SK-N-SH (cell line): Measurements from ENCODE around the gene TRIM54. TPM values are rescaled to one million over a fixed set of nuclear protein-coding genes. Genes with fewer than 3 reads are reported as not detected.

Experiments used
- CTCF ChIA-PET: fragments of 300-600, 350-600 bp; formaldehyde crosslinking; extraction: SDS; loops from one replicate; lab custom pipeline; 2021; lab: Yijun Ruan, JAX
- POLR2A ChIA-PET: fragments of 350-600 bp; sonication (Branson Sonifier 250); formaldehyde crosslinking; extraction: SDS; loops from one replicate; lab custom pipeline; 2020; ENCODE audit warnings: antibody characterized with exemption, inconsistent platforms; lab: Yijun Ruan, JAX
- DNase-seq: peaks from one replicate; pipeline ENCODE4 v3.0.0; 2012
- H2AFZ ChIP-seq: fragments of 200-600 bp; sonication (generic); 2 replicates; pipeline ENCODE4 v1.8.1; 2016; ENCODE audit warnings: antibody characterized with exemption, mild to moderate bottlenecking, low read depth
- H3F3A ChIP-seq: fragments of 200-600 bp; sonication (generic); replicated peaks from 2 replicates; pipeline ENCODE3; 2016; ENCODE audit warnings: antibody characterized with exemption, mild to moderate bottlenecking; ENCODE audit not compliant: insufficient read depth
- H3K27ac ChIP-seq, 2 experiments: fragments of 200-500 bp in 1 of 2; fragments of 200-600 bp in 1 of 2; sonication (Bioruptor generic) in 1 of 2; sonication (generic), shearing (Covaris generic) in 1 of 2; 2 replicates each; pipeline versions ENCODE4 v1.5.1 to v1.6.1; 2014 to 2016; ENCODE audit warnings: low read depth in 2 of 2, inconsistent platforms in 1 of 2, low read length in 1 of 2, mild to moderate bottlenecking in 1 of 2, mixed read lengths in 1 of 2
- H3K27me3 ChIP-seq: fragments of 200-600 bp; sonication (generic), shearing (Covaris generic); 2 replicates; pipeline ENCODE4 v1.6.1; 2016; ENCODE audit warnings: mixed run types; ENCODE audit not compliant: insufficient read depth
- H3K36me3 ChIP-seq, 2 experiments: fragments of 200-500 bp in 1 of 2; fragments of 200-600 bp in 1 of 2; sonication (Bioruptor generic) in 1 of 2; sonication (generic) in 1 of 2; replicated peaks in 1 of 2; 2 replicates each; pipeline versions ENCODE3 to v1.5.1; 2014 to 2016; ENCODE audit warnings: low read length in 1 of 2, mild to moderate bottlenecking in 1 of 2; ENCODE audit not compliant: insufficient read depth in 2 of 2, control insufficient read depth in 1 of 2
- H3K4me1 ChIP-seq, 2 experiments: fragments of 200-500 bp in 1 of 2; fragments of 200-600 bp in 1 of 2; sonication (Bioruptor generic) in 1 of 2; sonication (generic), shearing (Covaris generic) in 1 of 2; 2 replicates each; pipeline versions ENCODE4 v1.5.1 to v1.6.1; 2014 to 2016; ENCODE audit warnings: low read depth in 1 of 2, low read length in 1 of 2, mixed run types in 1 of 2; ENCODE audit not compliant: insufficient read depth in 2 of 2, control insufficient read depth in 1 of 2
- H3K4me2 ChIP-seq: fragments of 200-600 bp; sonication (generic), shearing (Covaris generic); 2 replicates; pipeline ENCODE4 v1.6.1; 2017; ENCODE audit warnings: mixed run types
- H3K4me3 ChIP-seq, 2 experiments: fragments of 200-500 bp in 1 of 2; fragments of 200-600 bp in 1 of 2; sonication (Bioruptor generic) in 1 of 2; sonication (generic), shearing (Covaris generic) in 1 of 2; 2 replicates each; pipeline versions ENCODE4 v1.5.1 to v1.8.1; 2014 to 2016; ENCODE audit warnings: low read depth in 2 of 2, inconsistent platforms in 1 of 2, low read length in 1 of 2, mild to moderate bottlenecking in 1 of 2, mixed read lengths in 1 of 2, moderate library complexity in 1 of 2
- H3K79me2 ChIP-seq: fragments of 200-600 bp; sonication (generic); 2 replicates; pipeline ENCODE4 v1.8.1; 2017; ENCODE audit warnings: mild to moderate bottlenecking; ENCODE audit not compliant: insufficient read depth
- H3K9ac ChIP-seq: fragments of 200-600 bp; sonication (generic); 2 replicates; pipeline ENCODE4 v1.6.1; 2017; ENCODE audit warnings: mixed run types
- H3K9me2 ChIP-seq: fragments of 200-600 bp; sonication (generic); 2 replicates; pipeline ENCODE4 v1.6.1; 2017; ENCODE audit warnings: mixed run types
- H3K9me3 ChIP-seq: fragments of 200-600 bp; sonication (generic); 2 replicates; pipeline ENCODE4 v1.6.1; 2017; ENCODE audit warnings: mixed run types, mild to moderate bottlenecking, moderate library complexity
- H4K20me1 ChIP-seq: fragments of 200-600 bp; sonication (generic); 2 replicates; pipeline ENCODE4 v1.6.1; 2017; ENCODE audit warnings: mild to moderate bottlenecking, mixed run types; ENCODE audit not compliant: insufficient read depth
- EZH2phosphoT487 ChIP-seq: fragments of 200-600 bp; sonication (generic); IDR thresholded peaks from 2 replicates; pipeline ENCODE4 v1.6.1; 2017; ENCODE audit warnings: low read depth, mixed run types, mild to moderate bottlenecking, antibody characterized with exemption, moderate library complexity, borderline replicate concordance
- WGBS: methylation state at CpG from one replicate; pipeline ENCODE4 v1.1.6; 2017; ENCODE audit warnings: low lambda C conversion rate; 5-methylcytosine and 5-hydroxymethylcytosine counted together
- polyA plus RNA-seq, 3 experiments: library from polyadenylated mRNA; depleted of rRNA; stranded (reverse); fragments of >200 nt; gene quantifications; 2 replicates each; pipeline ENCODE4 v1.2.3, GENCODE V29; 2012
- TF ChIP-seq, protein P1 (sequence below): fragments of 150-350 bp; IDR thresholded peaks from 2 replicates; pipeline ENCODE4 v1.6.1; 2016; ENCODE audit warnings: mild to moderate bottlenecking, low read depth, low read length
- TF ChIP-seq, protein P2 (sequence below): IDR thresholded peaks from 2 replicates; pipeline ENCODE4 v1.4.0; 2012; ENCODE audit warnings: low read depth, borderline replicate concordance
- TF ChIP-seq, protein P3 (sequence below): fragments of 200-600 bp; sonication (generic); IDR thresholded peaks from 2 replicates; pipeline ENCODE4 v1.6.1; 2017; ENCODE audit warnings: antibody characterized with exemption, mild to moderate bottlenecking, moderate library complexity
- TF ChIP-seq, protein P4 (sequence below): IDR thresholded peaks from 2 replicates; pipeline ENCODE4; 2012

The TRIM54 gene
- polyA plus RNA-seq, 1 of the 3 experiments (the other 2 are of a cell fraction), result 0.28 TPM

DNA sequence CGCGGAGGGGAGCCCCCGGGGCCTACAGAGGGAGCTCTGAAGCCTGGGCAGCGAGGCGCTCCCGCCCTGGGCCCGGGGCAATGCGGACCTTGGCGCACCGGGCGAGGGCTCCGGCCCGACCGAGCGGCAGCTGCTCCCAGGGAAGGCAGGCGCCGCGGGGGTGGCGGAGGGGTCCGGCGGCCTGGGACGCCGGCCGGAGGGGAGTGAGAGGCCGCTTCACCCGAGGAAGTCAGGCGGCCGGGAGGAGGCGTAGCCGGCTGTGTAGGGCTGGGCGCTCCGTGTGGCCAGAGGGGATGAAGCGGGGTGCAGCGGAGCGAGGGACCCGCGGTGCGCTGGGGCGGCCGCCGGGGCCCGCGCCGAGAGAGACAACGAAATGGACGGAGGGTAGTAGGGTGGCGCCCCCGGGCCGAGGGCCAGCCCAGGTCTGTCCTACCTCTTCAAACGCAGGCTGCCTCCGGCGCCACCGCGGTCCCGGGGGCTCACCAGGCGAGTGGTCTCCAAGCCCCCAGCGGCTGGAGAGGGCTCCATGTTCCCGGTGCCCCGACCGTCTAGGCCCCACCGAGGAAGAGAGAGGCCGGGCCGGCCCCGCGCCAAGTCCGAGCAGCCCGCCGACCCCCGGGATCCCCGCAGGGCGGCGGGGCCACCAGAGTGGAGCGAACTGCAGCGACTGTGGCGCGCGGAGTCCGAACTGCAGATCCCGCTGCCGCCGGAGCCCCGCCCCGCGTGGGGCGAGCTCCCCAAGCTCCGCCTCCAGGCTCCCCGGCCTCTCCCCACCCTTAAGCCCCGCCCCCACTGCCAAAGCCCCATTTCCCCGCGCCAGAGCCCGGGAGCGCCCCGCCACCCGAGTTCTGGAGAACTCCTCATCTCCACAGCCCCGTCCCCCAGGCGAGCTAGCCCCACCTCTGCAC is 19.6 kb upstream of the TRIM54 start, which contains the start of gene SLC30A3:
TSS of gene SLC30A3 (minus strand) at position 669 of the 908 bp plus-strand sequence. CDS start at position 528, 141 bp downstream.
- H4K20me1 ChIP-seq, result no peaks in the 10 kb centered on the region
- H3K27ac ChIP-seq, result no peak within 1 kb of the TSS
- H3K9me2 ChIP-seq, result no peaks in the 10 kb centered on the region
- peak; percentile 97 for DNase-seq
- ChIA-PET POLR2A (interaction anchor here (0.6 to 0.7 kb wide), 2 partner anchors 108 to 664 kb away, joined by 3 read pairs; no protein-coding TSS in a partner anchor), CTCF (interaction anchor here (0.6 to 14.1 kb wide), 14 partner anchors 10 to 163 kb away, joined by 3 to 392 read pairs (median 4); partner anchors contain the start of gene TRIM54)
- peaks cover 68% of the 10 kb centered on the region for H3K27me3 ChIP-seq
- H3K9me3 ChIP-seq, result no peaks in the 10 kb centered on the region
- peak within 1 kb of the TSS; percentile 19; the same call in 1 of the 2 replicates for H3K9ac ChIP-seq
- H3F3A ChIP-seq, result peaks cover 6% of the 10 kb centered on the region
- peak; percentile 91; the same call in 1 of the 2 replicates for TF ChIP-seq EZH2phosphoT487
- TF ChIP-seq, protein P1, sequence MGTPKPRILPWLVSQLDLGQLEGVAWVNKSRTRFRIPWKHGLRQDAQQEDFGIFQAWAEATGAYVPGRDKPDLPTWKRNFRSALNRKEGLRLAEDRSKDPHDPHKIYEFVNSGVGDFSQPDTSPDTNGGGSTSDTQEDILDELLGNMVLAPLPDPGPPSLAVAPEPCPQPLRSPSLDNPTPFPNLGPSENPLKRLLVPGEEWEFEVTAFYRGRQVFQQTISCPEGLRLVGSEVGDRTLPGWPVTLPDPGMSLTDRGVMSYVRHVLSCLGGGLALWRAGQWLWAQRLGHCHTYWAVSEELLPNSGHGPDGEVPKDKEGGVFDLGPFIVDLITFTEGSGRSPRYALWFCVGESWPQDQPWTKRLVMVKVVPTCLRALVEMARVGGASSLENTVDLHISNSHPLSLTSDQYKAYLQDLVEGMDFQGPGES, result no peak
- TF ChIP-seq, protein P2, sequence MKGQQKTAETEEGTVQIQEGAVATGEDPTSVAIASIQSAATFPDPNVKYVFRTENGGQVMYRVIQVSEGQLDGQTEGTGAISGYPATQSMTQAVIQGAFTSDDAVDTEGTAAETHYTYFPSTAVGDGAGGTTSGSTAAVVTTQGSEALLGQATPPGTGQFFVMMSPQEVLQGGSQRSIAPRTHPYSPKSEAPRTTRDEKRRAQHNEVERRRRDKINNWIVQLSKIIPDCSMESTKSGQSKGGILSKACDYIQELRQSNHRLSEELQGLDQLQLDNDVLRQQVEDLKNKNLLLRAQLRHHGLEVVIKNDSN, result no peak
- TF ChIP-seq, protein P3, sequence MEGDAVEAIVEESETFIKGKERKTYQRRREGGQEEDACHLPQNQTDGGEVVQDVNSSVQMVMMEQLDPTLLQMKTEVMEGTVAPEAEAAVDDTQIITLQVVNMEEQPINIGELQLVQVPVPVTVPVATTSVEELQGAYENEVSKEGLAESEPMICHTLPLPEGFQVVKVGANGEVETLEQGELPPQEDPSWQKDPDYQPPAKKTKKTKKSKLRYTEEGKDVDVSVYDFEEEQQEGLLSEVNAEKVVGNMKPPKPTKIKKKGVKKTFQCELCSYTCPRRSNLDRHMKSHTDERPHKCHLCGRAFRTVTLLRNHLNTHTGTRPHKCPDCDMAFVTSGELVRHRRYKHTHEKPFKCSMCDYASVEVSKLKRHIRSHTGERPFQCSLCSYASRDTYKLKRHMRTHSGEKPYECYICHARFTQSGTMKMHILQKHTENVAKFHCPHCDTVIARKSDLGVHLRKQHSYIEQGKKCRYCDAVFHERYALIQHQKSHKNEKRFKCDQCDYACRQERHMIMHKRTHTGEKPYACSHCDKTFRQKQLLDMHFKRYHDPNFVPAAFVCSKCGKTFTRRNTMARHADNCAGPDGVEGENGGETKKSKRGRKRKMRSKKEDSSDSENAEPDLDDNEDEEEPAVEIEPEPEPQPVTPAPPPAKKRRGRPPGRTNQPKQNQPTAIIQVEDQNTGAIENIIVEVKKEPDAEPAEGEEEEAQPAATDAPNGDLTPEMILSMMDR, result peak; percentile 26
- TF ChIP-seq, protein P4, sequence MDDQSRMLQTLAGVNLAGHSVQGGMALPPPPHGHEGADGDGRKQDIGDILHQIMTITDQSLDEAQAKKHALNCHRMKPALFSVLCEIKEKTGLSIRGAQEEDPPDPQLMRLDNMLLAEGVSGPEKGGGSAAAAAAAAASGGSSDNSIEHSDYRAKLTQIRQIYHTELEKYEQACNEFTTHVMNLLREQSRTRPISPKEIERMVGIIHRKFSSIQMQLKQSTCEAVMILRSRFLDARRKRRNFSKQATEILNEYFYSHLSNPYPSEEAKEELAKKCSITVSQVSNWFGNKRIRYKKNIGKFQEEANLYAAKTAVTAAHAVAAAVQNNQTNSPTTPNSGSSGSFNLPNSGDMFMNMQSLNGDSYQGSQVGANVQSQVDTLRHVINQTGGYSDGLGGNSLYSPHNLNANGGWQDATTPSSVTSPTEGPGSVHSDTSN, result no peak
- TF ChIP-seq, all 33 proteins: peak for 2
- Histone ChIP-seq H3K36me3 (no peaks in the 10 kb centered on the region), H3K4me3 (peak within 1 kb of the TSS; percentile 49 to 65), H3K79me2 (no peaks in the 10 kb centered on the region), H3K4me1 (peaks cover 6 to 28% of the 10 kb centered on the region in 2 experiments; a peak in 1 of 4 replicates), H2AFZ (peak within 1 kb of the TSS; percentile 85; the same call in 1 of the 2 replicates), H3K4me2 (peak within 1 kb of the TSS; percentile 84)
- 1% methylated on average over 43 of the region's 96 CpGs for WGBS
